Endothelial cell of umbilical vein (primary cell): ENCODE results near the gene SGCB. TPM values are rescaled to one million over a fixed set of nuclear protein-coding genes. Genes with fewer than 3 reads are reported as not detected.

Experiments
- BruUV-seq: library from RNA; stranded (reverse); fragments of 400-500 nt; replicated peaks from 2 replicates; lab custom pipeline; 2021; lab: Mats Ljungman, UMichigan
- CTCF ChIA-PET: fragments of 300-600, 350-600 bp; sonication (Branson Sonifier 250); formaldehyde crosslinking; loops from one replicate; lab custom pipeline; 2021; ENCODE audit warnings: antibody characterized with exemption, inconsistent platforms; lab: Charles Lee
- POLR2A ChIA-PET: fragments of 300-600, 350-600 bp; sonication (Branson Sonifier 250); formaldehyde crosslinking; loops from one replicate; lab custom pipeline; 2021; ENCODE audit warnings: antibody characterized with exemption, inconsistent platforms; lab: Charles Lee
- DNase-seq: peaks from one replicate; pipeline ENCODE4 v3.0.0-alpha.2; 2011; ENCODE audit warnings: low read depth, low spot score
- FAIRE-seq: peaks from 2 replicates; lab custom pipeline; 2011; peaks lifted over from hg19 to GRCh38; lab: Jason Lieb, UNC
- H2AFZ ChIP-seq: 2 replicates; pipeline ENCODE4 v1.6.0; 2012; ENCODE audit warnings: low read depth, low read length, control low read depth, inconsistent platforms
- H3K27ac ChIP-seq: 2 replicates; pipeline ENCODE4 v1.5.1; 2011; ENCODE audit warnings: low read depth, mild to moderate bottlenecking, control low read depth, low read length, moderate library complexity; ENCODE audit not compliant: insufficient read depth
- H3K27me3 ChIP-seq, 2 experiments: 2 replicates each; pipeline versions ENCODE4 v1.6.0 to v1.6.1; 2011; ENCODE audit warnings: low read length in 2 of 2, mixed read lengths in 1 of 2; ENCODE audit not compliant: control insufficient read depth in 2 of 2, insufficient read depth in 2 of 2
- H3K36me3 ChIP-seq, 2 experiments: 2 replicates in 1 of 2; 3 replicates in 1 of 2; pipeline ENCODE4 v1.5.1; 2011; ENCODE audit warnings: low read length in 2 of 2, mild to moderate bottlenecking in 1 of 2, moderate library complexity in 1 of 2; ENCODE audit not compliant: control insufficient read depth in 2 of 2, insufficient read depth in 2 of 2; ENCODE audit errors: extremely low read depth in 1 of 2
- H3K4me1 ChIP-seq: 3 replicates; pipeline ENCODE4 v1.5.1; 2011; ENCODE audit warnings: mild to moderate bottlenecking, low read length; ENCODE audit not compliant: control insufficient read depth, insufficient read depth; ENCODE audit errors: extremely low read depth
- H3K4me2 ChIP-seq: 2 replicates; pipeline ENCODE4 v1.6.1; 2011; ENCODE audit warnings: low read length, control low read depth, mixed read lengths; ENCODE audit not compliant: insufficient read depth
- H3K4me3 ChIP-seq, 3 experiments: fragments of 200-600 bp in 1 of 3; sonication (generic), shearing (Covaris generic) in 1 of 3; replicated peaks in 1 of 3; 2 replicates each; pipeline ENCODE4 v1.5.1; 2011 to 2016; ENCODE audit warnings: control low read depth in 3 of 3, low read length in 3 of 3, mild to moderate bottlenecking in 2 of 3, inconsistent platforms in 1 of 3, low read depth in 1 of 3, moderate library complexity in 1 of 3; ENCODE audit not compliant: insufficient read depth in 1 of 3
- H3K79me2 ChIP-seq: 2 replicates; pipeline ENCODE4 v1.6.0; 2012; ENCODE audit warnings: low read length, inconsistent platforms; ENCODE audit not compliant: control insufficient read depth, insufficient read depth
- H3K9ac ChIP-seq: replicated peaks from 2 replicates; pipeline ENCODE3; 2011; ENCODE audit warnings: low read length, control low read depth; ENCODE audit not compliant: insufficient read depth; ENCODE audit errors: extremely low read depth
- H3K9me1 ChIP-seq: replicated peaks from 3 replicates; pipeline ENCODE4 v1.6.0; 2011; ENCODE audit warnings: mild to moderate bottlenecking, low read length; ENCODE audit not compliant: control insufficient read depth, insufficient read depth; ENCODE audit errors: extremely low read depth
- H3K9me3 ChIP-seq: replicated peaks from 2 replicates; pipeline ENCODE4 v1.5.1; 2012; ENCODE audit warnings: low read length, inconsistent platforms; ENCODE audit not compliant: control insufficient read depth, insufficient read depth
- H4K20me1 ChIP-seq: replicated peaks from 2 replicates; pipeline ENCODE3; 2011; ENCODE audit warnings: mild to moderate bottlenecking, low read length; ENCODE audit not compliant: control insufficient read depth, insufficient read depth; ENCODE audit errors: extremely low read depth
- CTCF ChIP-seq, 2 donors: IDR thresholded peaks; 1 replicate in 1 of 2; 2 replicates in 1 of 2; pipeline ENCODE4 v1.5.1; 2011; ENCODE audit warnings: low read length in 2 of 2, mild to moderate bottlenecking in 2 of 2, moderate library complexity in 2 of 2, control low read depth in 1 of 2, inconsistent platforms in 1 of 2, low read depth in 1 of 2; ENCODE audit not compliant: insufficient read depth in 1 of 2; ENCODE audit errors: extremely low read depth in 1 of 2
- EZH2 ChIP-seq: IDR thresholded peaks from 2 replicates; pipeline ENCODE4 v1.6.1; 2012; ENCODE audit warnings: borderline replicate concordance, low read depth, mild to moderate bottlenecking, moderate library complexity, low read length, inconsistent platforms; ENCODE audit not compliant: severe bottlenecking
- FOS ChIP-seq: IDR thresholded peaks from 2 replicates; pipeline ENCODE4 v1.6.1; 2011; ENCODE audit warnings: mild to moderate bottlenecking, low read length, moderate library complexity, borderline replicate concordance; ENCODE audit not compliant: insufficient read depth
- GATA2 ChIP-seq: IDR thresholded peaks from 2 replicates; pipeline ENCODE4 v1.7.0; 2011; ENCODE audit warnings: low read depth, mild to moderate bottlenecking, moderate library complexity, mixed read lengths, low read length; ENCODE audit not compliant: insufficient read length, insufficient read depth
- JUN ChIP-seq: IDR thresholded peaks from 2 replicates; pipeline ENCODE4 v1.6.1; 2011; ENCODE audit warnings: borderline replicate concordance, low read depth; ENCODE audit not compliant: insufficient read length, insufficient read depth
- MYC ChIP-seq: IDR thresholded peaks from one replicate; pipeline ENCODE4 v1.6.1; 2011; ENCODE audit warnings: mild to moderate bottlenecking, low read depth, low read length
- POLR2A ChIP-seq: IDR thresholded peaks from 2 replicates; pipeline ENCODE4 v1.6.1; 2012; ENCODE audit warnings: low read depth, mild to moderate bottlenecking, control low read depth, low read length
- POLR2AphosphoS5 ChIP-seq: IDR thresholded peaks from 2 replicates; pipeline ENCODE4 v1.6.1; 2012; ENCODE audit warnings: low read depth, mild to moderate bottlenecking, control low read depth, low read length, moderate library complexity; ENCODE audit not compliant: insufficient read depth
- dilution Hi-C: fragments of 300-500 bp; cut with MboI; formaldehyde crosslinking; loops from one replicate; pipeline ENCODE4 v1.15.0; 2019; ENCODE audit warnings: low sequenced_read_pairs; ENCODE audit not compliant: extremely low pct_ligation_motif_present
- intact Hi-C: fragments of 100-400 bp; cut with micrococcal nuclease; formaldehyde crosslinking; loops from one replicate; pipeline ENCODE4 v1.10.0; 2022
- polyA plus RNA-seq, 4 experiments: library from polyadenylated mRNA; depleted of rRNA in 3 of 4; stranded (reverse) in 3 of 4; unstranded in 1 of 4; fragments of >200 nt; gene quantifications; 2 replicates each; pipeline versions ENCODE4 v1.2.1 to v1.2.3, GENCODE V29; 2011 to 2012; ENCODE audit warnings: missing spikeins in 1 of 4
- total RNA-seq: library from RNA; stranded (reverse); gene quantifications from 2 replicates; pipeline ENCODE4 v1.2.3, GENCODE V29; 2021
- TF ChIP-seq, protein P1 (sequence below): IDR thresholded peaks from 2 replicates; pipeline ENCODE4 v1.6.1; 2011; ENCODE audit not compliant: insufficient read depth, insufficient read length

Gene SGCB
- total and polyA plus RNA-seq, 2 donors (not counting 3 experiments of a cell fraction or from before 2014, with no cell fraction given) = 13.7 to 54.0 TPM

- no peaks in the 10 kb centered on the region for H4K20me1 ChIP-seq
- no peak for FAIRE-seq
Observed at GRCh38 chr4:52045028-52045427, 6.9 kb upstream of the SGCB start.

More at GRCh38 chr4:52045028-52045427, 6.9 kb upstream of the SGCB start:
- Histone ChIP-seq H2AFZ (no peak overlapping the region), H3K9me3 (no peaks in the 10 kb centered on the region), H3K9me1 (no peaks in the 10 kb centered on the region), H3K4me1 (no peaks in the 10 kb centered on the region), H3K27me3 (peaks cover 43 to 57% of the 10 kb centered on the region in 2 experiments), H3K79me2 (no peaks in the 10 kb centered on the region), H3K27ac (no peak overlapping the region), H3K9ac (no peak overlapping the region), H3K4me2 (no peak overlapping the region), H3K36me3 (no peaks in the 10 kb centered on the region), H3K4me3 (no peak overlapping the region)
- CTCF ChIA-PET = no interaction called here
- no peak for DNase-seq
- TF ChIP-seq GATA2 = no peak
- no peak for TF ChIP-seq POLR2AphosphoS5
- TF ChIP-seq CTCF (IDR thresholded peaks at IDR 0.05; ENCODE audit: extremely low read depth in 1 of 2, insufficient read depth in 1 of 2, low read depth in 1 of 2, low read length in 2 of 2) = no peak
- TF ChIP-seq, protein P1, sequence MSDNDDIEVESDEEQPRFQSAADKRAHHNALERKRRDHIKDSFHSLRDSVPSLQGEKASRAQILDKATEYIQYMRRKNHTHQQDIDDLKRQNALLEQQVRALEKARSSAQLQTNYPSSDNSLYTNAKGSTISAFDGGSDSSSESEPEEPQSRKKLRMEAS = no peak
- no peak for TF ChIP-seq JUN
- TF ChIP-seq FOS = no peak
- no peak for TF ChIP-seq MYC
- TF ChIP-seq POLR2A = no peak
- TF ChIP-seq EZH2 = no peak
- POLR2A ChIA-PET = no interaction called here
- dilution Hi-C loops = no loop called here
- intact Hi-C loops = no loop called here
- no TSS peak for BruUV-seq
